Type B pancreatic cell (in vitro differentiated cells): ENCODE measurements around the gene CFAP92. TPM values are rescaled to one million over a fixed set of nuclear protein-coding genes. Genes with fewer than 3 reads are reported as not detected.

ENCODE experiments used
- DNase-seq: peaks from one replicate; pipeline ENCODE4 v3.0.0; 2021; ENCODE audit warnings: mixed read lengths; ENCODE audit not compliant: unreplicated experiment; ENCODE audit errors: extremely low spot score
- H3K27ac Mint-ChIP-seq: 2 replicates; pipeline ENCODE4 v1.8.0; 2021; ENCODE audit warnings: mild to moderate bottlenecking, mixed read lengths
- H3K27me3 Mint-ChIP-seq: 2 replicates; pipeline ENCODE4 v1.8.0; 2021; ENCODE audit warnings: mixed read lengths
- H3K36me3 Mint-ChIP-seq: 2 replicates; pipeline ENCODE4 v1.8.0; 2021; ENCODE audit warnings: mixed read lengths
- H3K4me1 Mint-ChIP-seq: one replicate; pipeline ENCODE4 v1.8.0; 2021; ENCODE audit warnings: mixed read lengths; ENCODE audit not compliant: unreplicated experiment
- H3K4me3 Mint-ChIP-seq: 2 replicates; pipeline ENCODE4 v1.8.0; 2021; ENCODE audit warnings: mild to moderate bottlenecking, mixed read lengths
- H3K9me3 Mint-ChIP-seq: 2 replicates; pipeline ENCODE4 v1.8.0; 2021; ENCODE audit warnings: mixed read lengths
- total RNA-seq: library from RNA; stranded (reverse); gene quantifications from 2 replicates; pipeline ENCODE4 v1.2.1, GENCODE V29; 2021; ENCODE audit warnings: low replicate concordance
- TF ChIP-seq, protein P1 (sequence below): fragments of 200-600 bp; sonication (generic); conservative IDR thresholded peaks from 2 replicates; pipeline ENCODE4 v1.5.0; 2021; ENCODE audit warnings: antibody characterized with exemption, mild to moderate bottlenecking

Gene CFAP92
- total RNA-seq, 1 donor from 2014 or later, result 4.4 TPM

DNA sequence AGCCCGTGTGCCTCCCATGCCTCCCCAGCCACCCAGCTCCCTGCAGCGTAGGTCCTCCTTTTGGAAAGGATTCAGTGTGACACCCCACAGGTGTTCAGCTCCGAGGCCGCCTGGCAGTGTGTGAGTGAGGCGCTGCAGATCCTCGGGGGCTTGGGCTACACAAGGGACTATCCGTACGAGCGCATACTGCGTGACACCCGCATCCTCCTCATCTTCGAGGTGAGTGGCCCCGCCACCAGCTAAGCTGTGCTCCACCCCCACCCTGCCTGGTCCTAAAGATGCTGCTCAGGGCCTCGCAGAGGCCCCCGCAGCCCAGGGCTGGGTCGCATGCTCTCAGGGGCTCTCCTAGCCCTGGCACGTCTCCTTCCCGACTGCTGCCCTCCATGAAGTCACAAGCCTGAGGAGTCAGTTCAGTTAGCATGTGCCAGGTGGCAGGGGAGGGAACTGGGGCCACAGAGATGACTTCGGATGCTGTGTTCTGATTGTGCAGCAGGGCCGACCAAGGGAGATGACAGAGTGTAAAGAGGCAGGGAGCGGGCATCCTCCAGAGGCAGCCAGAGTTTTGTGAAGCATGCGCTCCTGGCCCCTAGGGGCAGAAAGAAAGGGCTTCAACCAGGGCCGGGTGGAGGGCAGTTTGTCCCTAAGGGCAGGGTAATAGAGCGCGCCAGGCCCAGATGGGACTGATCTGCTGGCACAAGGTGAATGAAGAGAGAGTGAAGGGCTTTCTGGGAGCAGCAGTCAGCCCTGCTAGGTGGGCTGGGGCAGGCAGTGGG, 87.7 kb downstream of the CFAP92 start:
- Mint-ChIP-seq H3K9me3 (no peaks in the 10 kb centered on the region), H3K27me3 (no peaks in the 10 kb centered on the region), H3K36me3 (peaks cover 8% of the 10 kb centered on the region), H3K4me1 (no peaks in the 10 kb centered on the region), H3K4me3 (no peak overlapping the region), H3K27ac (no peak overlapping the region)
- no peak for DNase-seq
- TF ChIP-seq, protein P1, sequence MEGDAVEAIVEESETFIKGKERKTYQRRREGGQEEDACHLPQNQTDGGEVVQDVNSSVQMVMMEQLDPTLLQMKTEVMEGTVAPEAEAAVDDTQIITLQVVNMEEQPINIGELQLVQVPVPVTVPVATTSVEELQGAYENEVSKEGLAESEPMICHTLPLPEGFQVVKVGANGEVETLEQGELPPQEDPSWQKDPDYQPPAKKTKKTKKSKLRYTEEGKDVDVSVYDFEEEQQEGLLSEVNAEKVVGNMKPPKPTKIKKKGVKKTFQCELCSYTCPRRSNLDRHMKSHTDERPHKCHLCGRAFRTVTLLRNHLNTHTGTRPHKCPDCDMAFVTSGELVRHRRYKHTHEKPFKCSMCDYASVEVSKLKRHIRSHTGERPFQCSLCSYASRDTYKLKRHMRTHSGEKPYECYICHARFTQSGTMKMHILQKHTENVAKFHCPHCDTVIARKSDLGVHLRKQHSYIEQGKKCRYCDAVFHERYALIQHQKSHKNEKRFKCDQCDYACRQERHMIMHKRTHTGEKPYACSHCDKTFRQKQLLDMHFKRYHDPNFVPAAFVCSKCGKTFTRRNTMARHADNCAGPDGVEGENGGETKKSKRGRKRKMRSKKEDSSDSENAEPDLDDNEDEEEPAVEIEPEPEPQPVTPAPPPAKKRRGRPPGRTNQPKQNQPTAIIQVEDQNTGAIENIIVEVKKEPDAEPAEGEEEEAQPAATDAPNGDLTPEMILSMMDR, result no peak

DNA sequence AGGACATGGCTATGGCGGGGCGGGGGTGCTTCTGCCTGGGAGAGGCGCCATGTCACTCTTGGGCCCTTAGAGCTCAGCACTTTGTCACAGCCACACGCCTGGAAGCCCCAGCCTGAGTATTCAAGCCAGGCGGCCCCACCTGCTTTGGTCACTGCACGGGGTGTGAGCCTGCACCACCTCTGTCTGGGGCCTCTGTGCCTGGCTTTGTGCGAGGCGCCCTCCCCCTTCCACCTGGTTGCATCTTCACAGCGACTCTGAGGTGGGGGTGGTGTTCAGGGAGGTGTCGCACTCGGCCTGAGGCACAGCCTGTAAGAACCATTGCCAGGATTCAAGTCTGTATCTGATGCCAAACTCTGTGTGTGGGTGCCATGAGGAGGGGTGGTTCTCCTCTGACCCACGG, 90.4 kb downstream of the CFAP92 start:
- H3K27me3 Mint-ChIP-seq, result no peaks in the 10 kb centered on the region
- no peaks in the 10 kb centered on the region for H3K4me1 Mint-ChIP-seq
- no peak for DNase-seq
- H3K27ac Mint-ChIP-seq, result no peak overlapping the region
- no peak overlapping the region for H3K4me3 Mint-ChIP-seq
- H3K36me3 Mint-ChIP-seq, result peaks cover 16% of the 10 kb centered on the region
- H3K9me3 Mint-ChIP-seq, result no peaks in the 10 kb centered on the region
- TF ChIP-seq, protein P1, result no peak

DNA sequence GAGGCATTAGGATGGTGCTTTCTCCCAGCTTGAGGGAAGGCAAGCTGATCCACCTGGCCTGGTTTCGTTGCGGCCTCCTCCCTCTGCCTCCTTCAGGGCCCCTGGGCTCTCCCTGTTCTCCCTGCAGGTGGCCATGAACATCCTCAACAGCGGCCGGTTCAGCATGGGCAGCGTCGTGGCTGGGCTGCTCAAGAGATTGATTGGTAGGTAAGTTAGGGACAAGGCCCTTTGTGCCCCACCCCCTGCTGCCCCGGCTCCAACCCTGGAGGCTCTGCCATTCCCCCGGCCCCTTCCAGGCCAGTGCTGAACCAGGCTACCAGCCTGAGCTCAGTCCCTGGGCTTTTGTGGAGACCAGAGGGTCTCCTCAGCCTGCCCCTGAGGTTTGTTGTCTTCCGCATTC, 91.5 kb downstream of the CFAP92 start:
- TF ChIP-seq, protein P1, result no peak

DNA sequence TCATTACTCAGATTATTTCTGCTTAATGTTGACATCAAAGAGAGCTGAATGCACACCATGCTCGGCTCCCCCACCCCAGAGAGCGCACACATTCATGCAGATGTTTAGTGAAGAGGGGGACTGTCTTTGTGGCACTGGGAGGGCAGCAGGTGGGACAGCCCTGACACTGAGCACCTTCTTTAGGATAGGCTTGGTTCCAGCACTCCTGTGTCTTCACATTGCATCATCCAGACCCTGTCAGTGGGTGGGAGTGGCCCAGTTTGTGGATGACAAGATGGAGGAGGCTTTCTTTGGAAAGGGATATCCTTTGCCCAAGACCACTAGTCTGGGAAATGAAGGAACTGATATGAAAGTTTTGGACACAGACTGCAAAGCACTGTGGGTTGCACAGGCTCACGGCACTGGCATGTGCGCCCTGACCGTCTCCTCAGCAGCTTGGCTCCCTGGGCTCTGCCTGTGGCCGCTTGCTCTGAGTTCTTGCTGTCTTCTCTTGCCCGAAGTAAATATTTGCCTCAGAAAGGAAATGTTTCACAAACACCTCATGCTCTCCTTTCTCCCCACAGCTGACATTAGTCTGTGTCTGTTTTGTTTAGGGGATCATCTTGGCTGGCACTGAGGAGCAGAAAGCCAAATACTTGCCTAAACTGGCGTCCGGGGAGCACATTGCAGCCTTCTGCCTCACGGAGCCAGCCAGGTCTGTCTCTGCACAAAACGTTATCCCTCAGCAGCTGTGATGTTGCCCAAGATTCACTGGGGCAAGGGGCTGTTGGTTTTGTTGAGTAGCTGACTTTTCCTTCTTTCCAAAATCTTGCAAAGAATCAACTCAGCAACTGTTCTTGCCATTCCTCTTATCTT, 97.8 kb downstream of the CFAP92 start:
- no peaks in the 10 kb centered on the region for H3K9me3 Mint-ChIP-seq
- H3K36me3 Mint-ChIP-seq, result peaks cover 29% of the 10 kb centered on the region
- peak overlapping the region; percentile 50 for H3K27ac Mint-ChIP-seq
- DNase-seq, result no peak
- H3K4me1 Mint-ChIP-seq, result no peaks in the 10 kb centered on the region
- H3K27me3 Mint-ChIP-seq, result no peaks in the 10 kb centered on the region
- no peak overlapping the region for H3K4me3 Mint-ChIP-seq
- TF ChIP-seq, protein P1, result no peak

More for the DNA sequence above, 91.5 kb downstream of the CFAP92 start:
- H3K4me3 Mint-ChIP-seq, result no peak overlapping the region
- no peaks in the 10 kb centered on the region for H3K27me3 Mint-ChIP-seq
- no peak for DNase-seq
- H3K4me1 Mint-ChIP-seq, result no peaks in the 10 kb centered on the region
- no peak overlapping the region for H3K27ac Mint-ChIP-seq
- peaks cover 18% of the 10 kb centered on the region for H3K36me3 Mint-ChIP-seq
- no peaks in the 10 kb centered on the region for H3K9me3 Mint-ChIP-seq

DNA sequence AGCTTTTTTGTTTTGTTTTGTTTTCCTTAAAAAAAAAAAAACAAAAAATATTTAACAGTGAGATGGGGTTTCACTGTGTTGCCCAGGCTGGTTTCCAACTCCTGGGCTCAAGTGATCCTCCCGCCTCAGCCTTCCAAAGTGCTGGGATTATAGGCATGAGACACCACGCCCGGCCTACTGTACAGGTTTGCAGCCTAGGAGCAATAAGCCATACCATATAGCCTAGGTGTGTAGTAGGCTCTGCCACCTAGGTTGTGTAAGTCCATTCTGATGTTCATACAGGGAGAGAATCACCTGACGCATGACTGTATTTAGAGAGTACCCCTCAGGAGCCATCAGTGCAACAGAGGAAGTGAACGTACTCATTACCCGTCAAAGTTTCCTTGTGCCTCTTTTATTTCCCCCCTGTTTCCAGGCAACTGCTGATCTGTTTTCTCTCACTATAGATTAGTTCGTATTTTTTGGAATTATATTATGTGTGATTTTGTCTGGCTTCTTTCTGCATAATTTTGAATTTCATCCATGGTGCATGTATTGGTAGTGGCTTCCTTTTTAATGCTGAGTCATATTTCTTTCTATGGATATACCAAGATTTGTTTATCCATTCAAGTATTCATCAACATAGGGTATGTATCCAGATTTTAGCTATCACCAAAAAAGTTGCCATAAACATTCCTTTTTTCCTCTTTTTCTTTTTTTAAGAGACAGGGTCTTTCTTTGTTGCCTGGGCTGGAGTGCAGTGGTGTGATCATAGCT, 104.6 kb downstream of the CFAP92 start:
- Mint-ChIP-seq H3K4me3 (no peak overlapping the region), H3K27ac (no peak overlapping the region), H3K27me3 (no peaks in the 10 kb centered on the region), H3K4me1 (no peaks in the 10 kb centered on the region), H3K9me3 (no peaks in the 10 kb centered on the region), H3K36me3 (peaks cover 13% of the 10 kb centered on the region)
- TF ChIP-seq, protein P1, result no peak
- DNase-seq, result no peak
